HG03558 (cell line): ENCODE measurements around the gene CMIP.
"Not testable (repeated sequence)": the region's sequence is repeated elsewhere in the genome, so short reads cannot be mapped to it uniquely, and the experiment has no call there.

ENCODE experiments used
- ATAC-seq: cut with Tn5 transposase; IDR thresholded peaks from one replicate; pipeline ENCODE4 v1.9.1; 2021; ENCODE audit warnings: moderate number of reproducible peaks; ENCODE audit not compliant: unreplicated experiment; ENCODE audit errors: extremely low read depth

CMIP gene

GRCh38 chr16:81419806-81420205, 24.8 kb upstream of the CMIP start:
- no peak for ATAC-seq

GRCh38 chr16:81421126-81421525, 23.5 kb upstream of the CMIP start:
- ATAC-seq, result no peak

GRCh38 chr16:81421536-81421935, 23.1 kb upstream of the CMIP start:
- no peak for ATAC-seq

- not testable (repeated sequence) for ATAC-seq
Measured at GRCh38 chr16:81422153-81422552, 22.5 kb upstream of the CMIP start.

GRCh38 chr16:81424771-81425170, 19.8 kb upstream of the CMIP start:
- no peak for ATAC-seq

GRCh38 chr16:81427219-81427618, 17.4 kb upstream of the CMIP start:
- no peak for ATAC-seq

GRCh38 chr16:81429045-81429521, 15.5 kb upstream of the CMIP start:
- no peak for ATAC-seq

GRCh38 chr16:81431554-81432353, 12.9 kb upstream of the CMIP start:
- ATAC-seq, result no peak

GRCh38 chr16:81432937-81433557, 11.6 kb upstream of the CMIP start:
- no peak for ATAC-seq

GRCh38 chr16:81435103-81435502, 9.5 kb upstream of the CMIP start:
- no peak for ATAC-seq

- no peak for ATAC-seq
Measured at GRCh38 chr16:81435567-81435966, 9.0 kb upstream of the CMIP start.

GRCh38 chr16:81436386-81436785, 8.2 kb upstream of the CMIP start:
- ATAC-seq, result no peak

- no peak for ATAC-seq
Measured at GRCh38 chr16:81437865-81438264, 6.7 kb upstream of the CMIP start.

GRCh38 chr16:81440888-81441761, 3.5 kb upstream of the CMIP start:
- no peak for ATAC-seq

- no peak for ATAC-seq
Measured at GRCh38 chr16:81442220-81442915, 2.2 kb upstream of the CMIP start.

GRCh38 chr16:81442916-81443687, 1.5 kb upstream of the CMIP start:
- no peak for ATAC-seq

GRCh38 chr16:81443688-81444447, 740 bp upstream of the CMIP start:
- no peak for ATAC-seq

- no peak for ATAC-seq
Measured at GRCh38 chr16:81445143-81445961, 744 bp downstream of the CMIP start.
